ENCODE measurements around the gene AHSA1. TPM values are rescaled to one million over a fixed set of nuclear protein-coding genes. Genes with fewer than 3 reads are reported as not detected.

AHSA1 gene
- total RNA-seq, 1 donor from 2014 or later: 122 TPM

- no peak for TF ChIP-seq CTCF (IDR thresholded peaks at IDR 0.05)
- no peaks in the 10 kb centered on the region for H3K27me3 ChIP-seq (ENCODE audit: low read depth)
- intact Hi-C loops (cut with DNase I): no loop called here
- H3K9me3 ChIP-seq: no peaks in the 10 kb centered on the region
- H3K4me1 ChIP-seq: no peaks in the 10 kb centered on the region
- DNase-seq (no peak), ATAC-seq (no peak)
- H3K36me3 ChIP-seq: peaks cover 89% of the 10 kb centered on the region
- no peak overlapping the region for H3K27ac ChIP-seq
- no peak overlapping the region for H3K4me3 ChIP-seq
Measured at GRCh38 chr14:77442196-77442595, 15.7 kb upstream of the AHSA1 start.

- Histone ChIP-seq H3K4me3 (peak overlapping the region; percentile 92), H3K27ac (no peak overlapping the region), H3K36me3 (peaks cover 43% of the 10 kb centered on the region), H3K9me3 (no peaks in the 10 kb centered on the region), H3K4me1 (peaks cover 27% of the 10 kb centered on the region), H3K27me3 (ENCODE audit: low read depth) (no peaks in the 10 kb centered on the region)
- DNase-seq (no peak), ATAC-seq (no peak)
- TF ChIP-seq CTCF (IDR thresholded peaks at IDR 0.05): no peak
- intact Hi-C loops (cut with DNase I): no loop called here
Measured at GRCh38 chr14:77455966-77456640, 1.8 kb upstream of the AHSA1 start.

GRCh38 chr14:77457115-77457521, 775 bp upstream of the AHSA1 start:
- no peaks in the 10 kb centered on the region for H3K27me3 ChIP-seq (ENCODE audit: low read depth)
- H3K4me1 ChIP-seq: peaks cover 27% of the 10 kb centered on the region
- H3K27ac ChIP-seq: peak overlapping the region; percentile 91
- ATAC-seq (no peak), DNase-seq (no peak)
- peak overlapping the region; percentile 92 for H3K4me3 ChIP-seq
- intact Hi-C loops (cut with DNase I): no loop called here
- peaks cover 43% of the 10 kb centered on the region for H3K36me3 ChIP-seq
- no peak for TF ChIP-seq CTCF (IDR thresholded peaks at IDR 0.05)
- H3K9me3 ChIP-seq: no peaks in the 10 kb centered on the region

- intact Hi-C loops (cut with DNase I): no loop called here
- peaks cover 27% of the 10 kb centered on the region for H3K4me1 ChIP-seq
- H3K9me3 ChIP-seq: no peaks in the 10 kb centered on the region
- DNase-seq (peak; percentile 50), ATAC-seq (peak; percentile 29 to 38)
- H3K36me3 ChIP-seq: peaks cover 46% of the 10 kb centered on the region
- no peak for TF ChIP-seq CTCF (IDR thresholded peaks at IDR 0.05)
- H3K4me3 ChIP-seq: peak overlapping the region; percentile 92
- no peaks in the 10 kb centered on the region for H3K27me3 ChIP-seq (ENCODE audit: low read depth)
- H3K27ac ChIP-seq: peak overlapping the region; percentile 91
Measured at GRCh38 chr14:77458249-77458950, 507 bp downstream of the AHSA1 start.

GRCh38 chr14:77459072-77459723, 1.3 kb downstream of the AHSA1 start:
- peak; percentile 53 for TF ChIP-seq CTCF (IDR thresholded peaks at IDR 0.05)
- H3K9me3 ChIP-seq: no peaks in the 10 kb centered on the region
- peak overlapping the region; percentile 92 for H3K4me3 ChIP-seq
- no peak for DNase-seq
- H3K36me3 ChIP-seq: peaks cover 49% of the 10 kb centered on the region
- intact Hi-C loops (cut with DNase I): no loop called here
- H3K27ac ChIP-seq: no peak overlapping the region
- peaks cover 27% of the 10 kb centered on the region for H3K4me1 ChIP-seq
- H3K27me3 ChIP-seq (ENCODE audit: low read depth): no peaks in the 10 kb centered on the region
- no peak for ATAC-seq
